Activated T-cell treated with anti-CD3 and anti-CD28 coated beads, Interleukin-2, amount 50 U/mL, for 72 hours (primary cell): ENCODE results near the gene CACTIN. TPM values are rescaled to one million over a fixed set of nuclear protein-coding genes. Genes with fewer than 3 reads are reported as not detected.

ENCODE experiments used
- ATAC-seq, 2 donors: fragments of 150-1000 bp; cut with Tn5 transposase; replicated peaks in 1 of 2; 2 replicates each; pipeline ENCODE4 v1.10.0; 2021; ENCODE audit warnings: moderate library complexity in 2 of 2, mild to moderate bottlenecking in 1 of 2
- DNase-seq, 2 donors: peaks; one replicate each; pipeline ENCODE4 v3.0.0; 2021 to 2022; ENCODE audit warnings: mixed read lengths in 1 of 2
- H3K27ac Mint-ChIP-seq: one replicate; pipeline ENCODE4 v1.8.0; 2022; ENCODE audit warnings: mild to moderate bottlenecking, moderate library complexity, mixed read lengths
- H3K27me3 Mint-ChIP-seq: one replicate; pipeline ENCODE4 v1.8.0; 2022; ENCODE audit warnings: low read depth, mixed read lengths
- H3K36me3 Mint-ChIP-seq, 2 donors: one replicate each; pipeline ENCODE4 v1.8.0; 2022; ENCODE audit warnings: mixed read lengths in 2 of 2, mild to moderate bottlenecking in 1 of 2; ENCODE audit not compliant: insufficient read depth in 2 of 2
- H3K4me1 Mint-ChIP-seq: one replicate; pipeline ENCODE4 v1.8.0; 2022; ENCODE audit warnings: low read depth, mixed read lengths
- H3K4me3 Mint-ChIP-seq, 2 donors: one replicate each; pipeline ENCODE4 v1.8.0; 2022; ENCODE audit warnings: mild to moderate bottlenecking in 2 of 2, mixed read lengths in 2 of 2, moderate library complexity in 2 of 2
- H3K9me3 Mint-ChIP-seq, 2 donors: one replicate each; pipeline ENCODE4 v1.8.0; 2022; ENCODE audit warnings: mixed read lengths in 2 of 2
- total RNA-seq, 2 donors: library from RNA; stranded (reverse); gene quantifications; one replicate each; pipeline ENCODE4 v1.2.3, GENCODE V29; 2022

CACTIN gene
- total RNA-seq, 2 donors from 2014 or later, result 24.4 to 31.2 TPM

DNA sequence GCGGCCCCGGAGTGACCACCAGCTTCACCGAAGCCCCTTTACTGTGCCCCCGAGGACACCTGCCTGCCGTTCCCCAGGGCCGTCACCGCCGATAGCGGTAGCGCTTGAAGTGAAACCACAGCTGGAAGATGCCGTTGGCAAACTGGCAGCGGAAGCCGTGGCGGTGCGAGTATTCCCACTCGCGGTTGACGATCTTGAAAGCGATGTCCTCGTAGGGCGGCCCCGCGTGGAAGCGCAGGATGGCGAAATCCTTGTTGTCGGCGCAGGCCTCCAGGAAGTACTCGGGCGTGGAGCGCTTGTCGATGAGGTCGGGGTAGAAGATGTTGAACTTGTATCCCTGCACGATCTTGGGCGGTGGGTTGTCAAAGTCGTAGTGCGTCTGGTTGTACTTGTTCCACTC, 14.7 kb downstream of the CACTIN start:
- Mint-ChIP-seq H3K36me3 (peaks cover 0 to 6% of the 10 kb centered on the region in 2 donors), H3K27ac (no peak overlapping the region), H3K27me3 (peaks cover 6% of the 10 kb centered on the region), H3K4me1 (peaks cover 7% of the 10 kb centered on the region), H3K4me3 (no peak overlapping the region), H3K9me3 (no peaks in the 10 kb centered on the region)
- DNase-seq (no peak), ATAC-seq (no peak)

DNA sequence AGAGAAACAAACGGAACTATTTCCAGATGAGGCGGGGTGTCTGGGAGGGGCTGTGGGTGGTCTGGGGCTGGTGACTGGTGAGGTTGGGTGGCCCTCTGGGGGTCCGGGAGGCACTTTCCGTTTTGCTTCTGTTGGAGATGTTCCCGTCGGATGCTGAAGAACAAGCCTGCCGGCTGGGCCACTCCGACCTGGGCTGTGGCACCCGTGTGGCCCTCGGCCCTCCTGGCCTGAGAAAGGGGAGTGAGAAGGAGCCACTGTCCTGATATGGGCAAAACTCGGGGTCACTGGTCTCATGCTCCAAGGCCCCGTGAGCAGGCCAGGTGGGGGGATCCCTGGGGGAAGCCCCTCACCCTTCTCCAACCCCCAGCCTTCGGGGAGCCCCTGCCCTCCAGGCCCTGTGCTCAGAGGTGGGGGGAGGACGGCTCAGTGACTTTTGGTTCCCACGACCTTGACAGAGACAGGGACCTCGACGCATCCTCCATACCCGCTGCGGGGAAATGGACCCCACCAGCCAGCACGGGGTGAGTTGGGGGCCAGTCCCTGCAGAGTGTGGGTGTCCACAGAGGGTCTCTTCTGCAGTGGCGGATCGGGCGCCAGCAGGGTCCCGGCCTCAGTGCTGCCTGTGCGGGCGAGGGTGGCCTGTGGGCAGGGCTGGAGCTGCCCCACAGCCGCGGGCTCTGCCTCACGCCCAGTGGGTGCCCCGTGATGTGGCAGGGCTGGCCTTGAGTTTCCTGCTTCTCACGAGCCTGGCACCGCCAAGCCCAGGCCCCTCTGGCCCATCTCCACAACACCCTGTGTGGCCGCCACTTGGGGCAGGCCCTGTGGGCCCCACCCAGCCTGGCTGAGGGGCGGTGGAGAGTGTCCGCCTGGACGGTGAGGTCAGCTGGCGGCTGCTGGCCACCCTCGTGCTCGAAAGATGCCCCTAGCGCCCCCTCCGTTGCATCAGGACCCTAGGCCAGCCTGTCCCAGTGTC, 15.6 kb downstream of the CACTIN start:
- H3K4me3 Mint-ChIP-seq, result no peak overlapping the region
- peaks cover 7% of the 10 kb centered on the region for H3K4me1 Mint-ChIP-seq
- H3K36me3 Mint-ChIP-seq, result peaks cover 0 to 6% of the 10 kb centered on the region in 2 donors
- no peaks in the 10 kb centered on the region for H3K9me3 Mint-ChIP-seq
- no peak for ATAC-seq
- no peak overlapping the region for H3K27ac Mint-ChIP-seq
- H3K27me3 Mint-ChIP-seq, result peaks cover 6% of the 10 kb centered on the region
- no peak for DNase-seq

DNA sequence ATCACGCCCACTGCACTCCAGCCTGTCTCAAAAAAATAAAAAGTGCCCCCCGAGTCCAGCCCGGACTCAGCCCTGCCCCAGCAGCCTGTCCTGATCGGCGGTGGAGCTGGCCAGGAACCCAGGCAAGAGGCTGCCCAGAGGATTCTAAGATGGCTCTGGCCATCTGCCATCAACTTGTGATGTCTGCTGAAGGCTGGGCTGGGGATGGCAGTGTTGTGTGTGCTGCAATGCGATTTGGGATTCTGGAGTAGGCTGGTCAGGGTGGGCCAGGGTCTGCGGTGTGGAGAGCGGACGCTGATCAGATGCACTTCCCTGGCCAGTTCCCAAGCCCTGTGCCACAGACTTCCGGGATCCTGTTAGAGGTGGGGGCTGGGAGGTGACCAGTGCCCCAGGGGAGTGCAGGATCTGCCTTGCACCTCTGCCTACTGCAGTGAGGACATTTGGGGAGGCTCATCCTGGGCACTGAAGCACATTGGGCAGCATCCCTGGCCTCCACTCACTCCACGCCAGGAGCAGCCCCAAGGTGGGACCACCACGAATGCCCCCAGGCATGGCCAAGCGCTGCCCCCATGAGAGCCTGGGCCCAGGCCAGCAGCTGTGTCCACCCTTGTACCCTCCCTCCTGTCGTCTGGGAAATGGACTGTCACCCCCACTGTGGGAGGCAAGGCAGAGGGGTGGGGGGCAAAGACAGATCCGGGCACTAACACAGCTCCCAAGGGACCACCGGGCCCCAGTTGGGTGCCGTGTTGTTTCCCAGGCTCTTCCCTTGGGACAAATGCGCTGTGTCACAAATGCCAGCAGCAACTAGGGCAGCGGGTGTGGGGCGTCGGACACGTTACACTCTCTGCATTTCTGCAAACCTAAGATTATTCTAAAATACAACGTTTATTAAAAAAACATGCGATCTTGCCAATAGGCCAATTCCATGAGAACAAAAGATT, 16.5 kb downstream of the CACTIN start:
- Mint-ChIP-seq H3K27me3 (peaks cover 6% of the 10 kb centered on the region), H3K4me1 (peaks cover 7% of the 10 kb centered on the region), H3K36me3 (peaks cover 0 to 6% of the 10 kb centered on the region in 2 donors), H3K4me3 (no peak overlapping the region), H3K27ac (no peak overlapping the region), H3K9me3 (no peaks in the 10 kb centered on the region)
- ATAC-seq, result no peak
- no peak for DNase-seq

DNA sequence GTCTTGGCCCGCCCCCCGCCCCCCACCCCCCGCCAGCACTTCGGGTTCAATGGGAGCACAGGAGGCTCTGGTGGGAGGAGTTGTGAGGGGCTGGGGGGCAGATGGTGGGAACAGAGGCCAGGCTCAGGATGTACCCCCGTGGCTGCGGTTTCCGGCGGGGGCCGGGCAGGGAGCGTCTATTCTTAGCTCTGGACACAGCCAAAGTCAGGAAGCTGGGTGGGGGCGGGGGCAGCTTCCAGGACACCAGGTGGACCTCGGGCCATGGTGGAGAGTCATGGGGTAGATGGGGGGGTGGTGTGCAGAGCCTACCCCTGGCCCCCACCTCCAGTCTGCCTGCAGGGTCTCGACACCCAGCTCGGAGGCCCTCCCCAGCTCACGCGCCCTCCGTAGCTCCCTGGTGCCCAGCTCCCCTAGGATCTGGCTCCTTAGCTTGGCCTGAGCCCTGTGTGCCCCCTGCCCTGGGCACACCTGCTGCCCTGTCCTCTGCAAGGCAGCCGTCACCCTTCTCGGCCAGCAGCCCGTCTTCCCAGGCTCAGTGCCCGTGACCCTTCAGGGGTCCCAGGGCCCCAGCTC, 17.8 kb downstream of the CACTIN start:
- peaks cover 7% of the 10 kb centered on the region for H3K4me1 Mint-ChIP-seq
- H3K27me3 Mint-ChIP-seq, result peaks cover 6% of the 10 kb centered on the region
- no peaks in the 10 kb centered on the region for H3K9me3 Mint-ChIP-seq
- H3K27ac Mint-ChIP-seq, result no peak overlapping the region
- H3K36me3 Mint-ChIP-seq, result peaks cover 0 to 6% of the 10 kb centered on the region in 2 donors
- DNase-seq, result no peak
- no peak for ATAC-seq
- H3K4me3 Mint-ChIP-seq, result no peak overlapping the region

DNA sequence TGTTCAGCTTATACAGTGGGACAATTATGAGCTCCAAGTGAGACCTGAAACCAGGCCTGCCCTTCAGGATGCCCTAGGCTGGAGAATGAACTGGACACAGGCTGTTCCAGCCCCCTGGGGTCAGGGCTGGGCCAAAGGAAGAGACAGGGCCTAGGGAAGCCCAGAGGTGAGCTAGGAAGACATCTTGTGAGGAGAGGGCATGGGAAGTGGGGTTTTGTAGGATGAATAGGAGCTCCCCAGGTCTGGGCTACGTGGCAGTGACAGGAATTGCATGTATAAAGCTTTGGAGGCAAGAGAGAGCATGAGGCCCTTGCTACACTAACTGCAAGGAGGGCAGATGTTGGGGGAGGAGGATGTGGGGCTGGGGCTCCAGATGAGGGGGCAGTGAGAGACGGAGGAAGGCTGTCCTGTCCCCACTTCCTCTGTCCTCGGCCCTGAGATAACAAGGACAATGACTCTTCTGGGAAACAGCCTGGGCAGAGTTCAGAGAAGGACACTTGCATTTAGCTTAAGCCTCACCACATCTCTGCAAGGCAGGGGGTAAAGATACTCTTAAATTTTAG, 18.4 kb downstream of the CACTIN start:
- DNase-seq (no peak), ATAC-seq (no peak)
- Mint-ChIP-seq H3K9me3 (no peaks in the 10 kb centered on the region), H3K4me1 (peaks cover 7% of the 10 kb centered on the region), H3K27ac (no peak overlapping the region), H3K4me3 (peak overlapping the region; percentile 11 to 66), H3K36me3 (peaks cover 0 to 6% of the 10 kb centered on the region in 2 donors), H3K27me3 (peaks cover 6% of the 10 kb centered on the region)

DNA sequence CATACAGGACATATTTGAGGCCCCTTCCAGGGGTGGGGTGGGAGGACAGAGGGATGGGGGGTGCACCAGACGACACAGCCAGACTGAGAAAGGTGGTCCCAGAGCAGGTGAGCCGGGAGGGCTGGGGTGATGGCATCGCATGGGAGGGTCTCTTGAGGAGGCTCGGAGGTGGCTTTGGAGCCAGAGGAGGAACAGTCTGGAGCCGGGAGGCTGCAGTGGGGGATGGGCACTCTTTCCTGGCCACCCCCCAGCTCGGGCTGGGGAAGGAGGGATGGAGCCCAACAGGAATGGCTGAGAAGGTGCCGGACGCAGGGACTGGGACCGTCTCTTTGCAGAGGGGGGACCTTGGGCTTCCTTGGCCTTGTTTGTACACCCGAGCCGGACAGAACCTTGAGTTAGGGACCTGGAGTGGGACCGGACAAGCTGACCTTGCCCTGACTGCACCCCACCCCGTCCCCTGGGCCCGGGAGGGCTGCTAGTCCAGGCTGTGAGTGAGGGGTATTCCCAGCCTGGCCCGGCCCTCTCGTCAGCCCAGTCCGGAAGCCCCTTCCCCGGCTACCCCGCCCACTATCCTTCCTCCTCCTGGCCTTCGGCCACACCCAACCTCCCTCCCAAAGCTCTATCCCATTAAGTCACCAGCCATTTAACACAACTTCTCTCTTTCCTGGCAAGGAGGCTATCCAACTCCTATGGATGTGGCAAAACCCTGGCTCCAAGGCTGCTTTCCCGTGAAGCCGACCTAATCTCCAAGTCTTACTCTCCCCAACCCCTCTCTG, 19.1 kb downstream of the CACTIN start:
- Mint-ChIP-seq H3K27ac (no peak overlapping the region), H3K4me1 (peaks cover 7% of the 10 kb centered on the region), H3K36me3 (peaks cover 0 to 6% of the 10 kb centered on the region in 2 donors), H3K27me3 (peaks cover 6% of the 10 kb centered on the region), H3K9me3 (no peaks in the 10 kb centered on the region), H3K4me3 (peak overlapping the region; percentile 11 to 66)
- no peak for DNase-seq
- no peak for ATAC-seq

DNA sequence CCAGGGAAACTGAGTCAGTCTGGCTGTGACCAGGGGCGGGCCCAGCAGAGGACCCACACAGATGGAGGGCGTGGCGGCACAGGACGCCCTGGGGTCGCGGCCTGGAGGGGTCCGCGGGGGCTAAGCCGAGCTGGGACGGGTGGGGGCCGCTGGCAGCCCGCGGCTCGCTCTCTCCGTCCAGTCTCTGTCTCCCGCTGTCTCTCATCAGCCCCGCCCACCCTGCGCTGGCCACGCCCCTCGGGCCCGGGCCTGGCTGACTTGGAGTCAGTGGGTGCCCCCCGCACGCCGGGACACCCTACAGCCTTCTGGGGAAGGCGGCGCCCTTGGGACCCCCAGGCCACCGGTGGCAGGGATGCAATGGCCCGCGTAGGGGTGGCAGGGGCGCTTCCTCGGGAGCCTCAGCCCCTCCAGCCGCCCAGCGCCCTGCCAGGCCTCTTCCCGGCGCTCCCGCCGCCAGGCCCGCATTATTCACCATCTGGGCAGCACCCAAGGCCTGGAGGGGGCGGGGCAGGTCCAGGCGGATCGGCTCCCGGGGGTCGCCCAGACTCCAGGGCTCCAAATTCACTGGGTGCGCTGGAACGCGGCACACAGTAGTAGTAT, 19.8 kb downstream of the CACTIN start, which contains the start of gene TBXA2R:
Gene TBXA2R (minus strand): TSS at position 186 of the 600 bp plus-strand sequence. CDS start 6,241 bp downstream, outside the sequence.
- H3K27ac Mint-ChIP-seq, result no peak within 1 kb of the TSS
- peak; percentile 71 to 77 for DNase-seq
- H3K9me3 Mint-ChIP-seq, result no peaks in the 10 kb centered on the region
- H3K27me3 Mint-ChIP-seq, result peaks cover 6% of the 10 kb centered on the region
- peak within 1 kb of the TSS in 1 of 2 donors; percentile 52 for H3K4me3 Mint-ChIP-seq
- H3K36me3 Mint-ChIP-seq, result peaks cover 0 to 3% of the 10 kb centered on the region in 2 donors
- ATAC-seq, result peak; percentile 65
- peaks cover 7% of the 10 kb centered on the region for H3K4me1 Mint-ChIP-seq

DNA sequence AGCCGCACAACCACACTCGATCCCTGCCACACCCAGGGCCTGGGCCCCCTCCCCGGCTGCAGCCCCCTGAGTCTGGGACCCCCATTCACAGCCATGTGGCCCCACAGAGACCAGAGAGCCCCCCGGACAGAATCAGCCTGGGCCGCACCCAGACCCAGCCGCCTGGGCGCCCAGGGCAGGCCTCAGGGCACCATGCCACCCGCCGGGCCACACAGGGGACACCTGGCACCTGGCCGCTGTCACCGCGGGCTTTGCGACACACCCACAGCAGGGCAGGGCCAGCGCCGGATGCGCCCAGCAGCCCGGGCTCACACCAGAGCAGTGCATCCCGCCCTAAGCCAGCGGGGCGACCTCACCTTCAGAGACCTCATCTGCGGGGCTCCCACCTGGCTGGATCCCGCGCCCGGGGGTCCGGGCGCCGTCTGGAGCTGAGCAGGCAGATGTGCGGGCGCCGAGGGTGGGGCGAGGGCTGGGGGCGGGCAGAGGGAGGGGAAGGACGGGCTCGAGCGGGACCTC, 20.4 kb downstream of the CACTIN start:
- ATAC-seq (peak; percentile 62 to 73), DNase-seq (peak; percentile 43 to 49)
- Mint-ChIP-seq H3K4me1 (peaks cover 7% of the 10 kb centered on the region), H3K36me3 (peaks cover 0 to 1% of the 10 kb centered on the region in 2 donors), H3K27me3 (peaks cover 6% of the 10 kb centered on the region), H3K27ac (no peak overlapping the region), H3K4me3 (no peak overlapping the region), H3K9me3 (no peaks in the 10 kb centered on the region)

DNA sequence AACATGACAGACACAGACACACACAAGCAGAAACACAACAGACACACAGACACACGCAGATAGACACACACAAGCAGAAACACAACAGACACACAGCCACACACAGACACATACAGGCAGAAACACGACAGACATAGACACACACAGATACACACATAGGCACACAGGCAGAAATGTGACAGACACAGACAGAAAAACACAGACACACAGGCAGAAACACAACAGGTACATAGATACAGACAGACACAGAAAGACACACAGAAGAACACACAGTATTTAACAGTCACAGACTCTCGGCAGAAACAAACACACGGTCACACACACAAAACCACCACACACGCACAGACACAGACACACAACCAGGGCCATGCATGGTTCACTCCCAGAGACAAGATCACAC, 20.8 kb downstream of the CACTIN start:
- Mint-ChIP-seq H3K9me3 (no peaks in the 10 kb centered on the region), H3K4me3 (no peak overlapping the region), H3K27me3 (peaks cover 6% of the 10 kb centered on the region), H3K36me3 (peaks cover 0 to 1% of the 10 kb centered on the region in 2 donors), H3K4me1 (peaks cover 7% of the 10 kb centered on the region), H3K27ac (no peak overlapping the region)
- no peak for DNase-seq
- ATAC-seq, result no peak

DNA sequence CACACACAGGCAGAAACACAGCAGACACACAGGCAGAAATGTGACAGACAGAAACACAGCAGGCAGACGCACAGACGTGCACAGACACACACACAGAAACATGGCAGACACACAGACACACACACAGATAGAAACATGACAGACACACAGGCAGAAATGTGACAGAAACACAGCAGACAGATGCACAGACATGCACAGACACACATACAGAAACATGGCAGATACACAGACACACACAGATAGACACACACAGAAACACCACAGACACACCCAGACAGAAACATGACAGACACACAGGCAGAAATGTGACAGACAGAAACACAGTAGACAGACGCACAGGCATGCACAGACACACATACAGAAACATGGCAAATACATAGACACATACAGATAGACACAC, 21.2 kb downstream of the CACTIN start:
- Mint-ChIP-seq H3K9me3 (no peaks in the 10 kb centered on the region), H3K27ac (no peak overlapping the region), H3K4me3 (no peak overlapping the region), H3K4me1 (peaks cover 7% of the 10 kb centered on the region), H3K36me3 (peaks cover 0 to 1% of the 10 kb centered on the region in 2 donors), H3K27me3 (peaks cover 6% of the 10 kb centered on the region)
- DNase-seq (no peak), ATAC-seq (no peak)

DNA sequence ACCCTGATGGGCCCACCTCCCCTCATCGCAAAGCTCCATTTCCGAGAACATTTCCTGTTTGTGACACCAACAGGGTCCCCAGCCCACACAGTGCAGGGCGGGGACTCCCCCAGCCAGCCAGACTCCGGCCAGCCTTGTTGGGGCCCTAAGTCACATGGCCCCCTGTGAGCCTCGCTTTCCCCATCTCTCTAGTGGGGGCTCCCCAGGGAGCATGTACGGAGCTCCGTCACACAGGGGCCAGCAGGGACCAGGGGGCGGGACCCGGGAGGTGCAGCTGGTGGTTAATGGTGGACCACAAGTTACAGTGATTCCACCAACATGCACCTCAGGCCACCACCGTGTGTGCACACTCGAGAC, 21.6 kb downstream of the CACTIN start:
- ATAC-seq, result peak; percentile 63 to 64

More for the DNA sequence above, 21.6 kb downstream of the CACTIN start:
- Mint-ChIP-seq H3K27me3 (peaks cover 6% of the 10 kb centered on the region), H3K27ac (no peak overlapping the region), H3K36me3 (peaks cover 0 to 1% of the 10 kb centered on the region in 2 donors), H3K4me3 (no peak overlapping the region), H3K9me3 (no peaks in the 10 kb centered on the region), H3K4me1 (peaks cover 7% of the 10 kb centered on the region)
- peak; percentile 28 to 45 for DNase-seq
